ENCODE results near the gene BLZF1.

Gene BLZF1

DNA sequence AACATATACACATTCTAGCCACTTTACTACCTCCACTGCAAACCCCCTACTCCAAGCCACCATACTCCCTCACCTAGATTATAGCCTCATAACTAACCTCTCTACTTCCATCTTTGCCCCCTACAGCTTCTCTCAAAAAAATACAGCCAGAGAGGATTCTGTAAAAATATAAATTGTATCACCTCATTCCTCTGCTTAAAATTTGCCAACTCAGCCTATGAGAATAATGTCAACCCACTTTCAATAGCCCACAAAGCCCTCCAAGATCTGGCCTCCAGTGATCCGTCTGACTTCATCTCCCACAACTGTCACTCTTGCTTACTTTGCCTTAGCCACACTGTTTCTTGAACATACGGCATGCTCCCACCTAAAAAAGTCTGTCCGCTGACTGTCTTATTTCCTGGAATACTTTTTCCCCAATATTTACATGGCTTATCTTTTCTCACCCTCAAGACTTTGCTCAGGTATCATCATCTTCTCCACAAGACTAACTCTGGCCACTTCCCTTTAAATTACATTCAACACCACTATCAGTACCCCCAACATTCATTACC is 21.9 kb upstream of the BLZF1 start:
- no peak for ATAC-seq

DNA sequence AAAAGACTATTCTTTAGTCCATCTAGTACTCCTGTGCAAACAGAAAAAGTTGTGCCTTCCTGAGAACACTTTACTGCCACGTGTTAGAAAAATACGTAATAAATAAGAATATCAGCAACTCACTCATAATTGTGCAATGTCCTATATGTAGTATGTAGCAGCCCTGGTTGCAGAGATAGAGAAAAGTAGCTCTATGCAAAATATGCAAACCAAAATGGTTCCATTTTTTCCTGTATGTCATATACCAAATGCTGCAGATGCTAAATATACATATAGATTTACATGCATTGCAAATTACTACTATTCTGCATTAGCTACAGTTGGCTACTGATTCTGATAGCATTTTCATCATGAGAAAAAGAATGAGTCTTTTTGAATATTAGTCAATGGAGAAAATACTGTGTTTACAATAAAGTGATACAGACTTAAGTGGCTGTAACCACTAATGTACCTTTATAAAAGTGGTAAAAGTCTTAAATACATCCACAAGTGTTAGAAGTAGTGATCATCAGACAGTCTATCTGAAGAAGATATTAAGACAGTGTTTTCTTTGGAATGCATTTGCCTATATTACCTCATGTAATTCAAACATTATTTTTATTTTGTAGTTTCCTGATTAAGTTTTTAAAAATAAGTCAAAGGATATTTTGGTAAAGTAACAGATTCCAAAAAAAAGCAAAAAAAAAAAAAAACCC is 20.2 kb upstream of the BLZF1 start:
- ATAC-seq: no peak
- TF ChIP-seq ARNTL (CRISPR knock-in tag; IDR thresholded peaks at IDR 0.05; ENCODE audit: borderline replicate concordance, low read depth) (no peak), CSDC2 (CRISPR knock-in tag; IDR thresholded peaks at IDR 0.05) (no peak), GLIS3 (CRISPR knock-in tag; IDR thresholded peaks at IDR 0.05) (no peak), ZFP30 (CRISPR knock-in tag; IDR thresholded peaks at IDR 0.05) (no peak), ZNF70 (CRISPR knock-in tag; IDR thresholded peaks at IDR 0.05) (no peak), OSR1 (CRISPR knock-in tag; IDR thresholded peaks at IDR 0.05) (no peak), SNAI2 (CRISPR knock-in tag; IDR thresholded peaks at IDR 0.05) (no peak), TCF4 (CRISPR knock-in tag; IDR thresholded peaks at IDR 0.05; ENCODE audit: borderline replicate concordance) (no peak), RARB (CRISPR knock-in tag; IDR thresholded peaks at IDR 0.05) (no peak)
- TF ChIP-seq, protein P1, sequence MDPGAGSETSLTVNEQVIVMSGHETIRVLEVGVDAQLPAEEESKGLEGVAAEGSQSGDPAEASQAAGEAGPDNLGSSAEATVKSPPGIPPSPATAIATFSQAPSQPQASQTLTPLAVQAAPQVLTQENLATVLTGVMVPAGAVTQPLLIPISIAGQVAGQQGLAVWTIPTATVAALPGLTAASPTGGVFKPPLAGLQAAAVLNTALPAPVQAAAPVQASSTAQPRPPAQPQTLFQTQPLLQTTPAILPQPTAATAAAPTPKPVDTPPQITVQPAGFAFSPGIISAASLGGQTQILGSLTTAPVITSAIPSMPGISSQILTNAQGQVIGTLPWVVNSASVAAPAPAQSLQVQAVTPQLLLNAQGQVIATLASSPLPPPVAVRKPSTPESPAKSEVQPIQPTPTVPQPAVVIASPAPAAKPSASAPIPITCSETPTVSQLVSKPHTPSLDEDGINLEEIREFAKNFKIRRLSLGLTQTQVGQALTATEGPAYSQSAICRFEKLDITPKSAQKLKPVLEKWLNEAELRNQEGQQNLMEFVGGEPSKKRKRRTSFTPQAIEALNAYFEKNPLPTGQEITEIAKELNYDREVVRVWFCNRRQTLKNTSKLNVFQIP (CRISPR knock-in tag; IDR thresholded peaks at IDR 0.05; ENCODE audit: borderline replicate concordance, low read depth): no peak
- TF ChIP-seq, protein P2, sequence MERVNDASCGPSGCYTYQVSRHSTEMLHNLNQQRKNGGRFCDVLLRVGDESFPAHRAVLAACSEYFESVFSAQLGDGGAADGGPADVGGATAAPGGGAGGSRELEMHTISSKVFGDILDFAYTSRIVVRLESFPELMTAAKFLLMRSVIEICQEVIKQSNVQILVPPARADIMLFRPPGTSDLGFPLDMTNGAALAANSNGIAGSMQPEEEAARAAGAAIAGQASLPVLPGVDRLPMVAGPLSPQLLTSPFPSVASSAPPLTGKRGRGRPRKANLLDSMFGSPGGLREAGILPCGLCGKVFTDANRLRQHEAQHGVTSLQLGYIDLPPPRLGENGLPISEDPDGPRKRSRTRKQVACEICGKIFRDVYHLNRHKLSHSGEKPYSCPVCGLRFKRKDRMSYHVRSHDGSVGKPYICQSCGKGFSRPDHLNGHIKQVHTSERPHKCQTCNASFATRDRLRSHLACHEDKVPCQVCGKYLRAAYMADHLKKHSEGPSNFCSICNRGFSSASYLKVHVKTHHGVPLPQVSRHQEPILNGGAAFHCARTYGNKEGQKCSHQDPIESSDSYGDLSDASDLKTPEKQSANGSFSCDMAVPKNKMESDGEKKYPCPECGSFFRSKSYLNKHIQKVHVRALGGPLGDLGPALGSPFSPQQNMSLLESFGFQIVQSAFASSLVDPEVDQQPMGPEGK (CRISPR knock-in tag; IDR thresholded peaks at IDR 0.05; ENCODE audit: borderline replicate concordance): no peak
- TF ChIP-seq, protein P3, sequence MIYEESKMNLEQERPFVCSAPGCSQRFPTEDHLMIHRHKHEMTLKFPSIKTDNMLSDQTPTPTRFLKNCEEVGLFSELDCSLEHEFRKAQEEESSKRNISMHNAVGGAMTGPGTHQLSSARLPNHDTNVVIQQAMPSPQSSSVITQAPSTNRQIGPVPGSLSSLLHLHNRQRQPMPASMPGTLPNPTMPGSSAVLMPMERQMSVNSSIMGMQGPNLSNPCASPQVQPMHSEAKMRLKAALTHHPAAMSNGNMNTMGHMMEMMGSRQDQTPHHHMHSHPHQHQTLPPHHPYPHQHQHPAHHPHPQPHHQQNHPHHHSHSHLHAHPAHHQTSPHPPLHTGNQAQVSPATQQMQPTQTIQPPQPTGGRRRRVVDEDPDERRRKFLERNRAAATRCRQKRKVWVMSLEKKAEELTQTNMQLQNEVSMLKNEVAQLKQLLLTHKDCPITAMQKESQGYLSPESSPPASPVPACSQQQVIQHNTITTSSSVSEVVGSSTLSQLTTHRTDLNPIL (CRISPR knock-in tag; IDR thresholded peaks at IDR 0.05; ENCODE audit: low read depth): no peak
- TF ChIP-seq, protein P4, sequence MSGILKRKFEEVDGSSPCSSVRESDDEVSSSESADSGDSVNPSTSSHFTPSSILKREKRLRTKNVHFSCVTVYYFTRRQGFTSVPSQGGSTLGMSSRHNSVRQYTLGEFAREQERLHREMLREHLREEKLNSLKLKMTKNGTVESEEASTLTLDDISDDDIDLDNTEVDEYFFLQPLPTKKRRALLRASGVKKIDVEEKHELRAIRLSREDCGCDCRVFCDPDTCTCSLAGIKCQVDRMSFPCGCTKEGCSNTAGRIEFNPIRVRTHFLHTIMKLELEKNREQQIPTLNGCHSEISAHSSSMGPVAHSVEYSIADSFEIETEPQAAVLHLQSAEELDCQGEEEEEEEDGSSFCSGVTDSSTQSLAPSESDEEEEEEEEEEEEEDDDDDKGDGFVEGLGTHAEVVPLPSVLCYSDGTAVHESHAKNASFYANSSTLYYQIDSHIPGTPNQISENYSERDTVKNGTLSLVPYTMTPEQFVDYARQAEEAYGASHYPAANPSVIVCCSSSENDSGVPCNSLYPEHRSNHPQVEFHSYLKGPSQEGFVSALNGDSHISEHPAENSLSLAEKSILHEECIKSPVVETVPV (CRISPR knock-in tag; IDR thresholded peaks at IDR 0.05): no peak

More for the DNA sequence above, 21.9 kb upstream of the BLZF1 start:
- no peak for TF ChIP-seq ISL1 (CRISPR knock-in tag; IDR thresholded peaks at IDR 0.05)
- no peak for TF ChIP-seq ZNF8 (CRISPR knock-in tag; IDR thresholded peaks at IDR 0.05)
- no peak for TF ChIP-seq OSR1 (CRISPR knock-in tag; IDR thresholded peaks at IDR 0.05)
- no peak for TF ChIP-seq TOX (CRISPR knock-in tag; IDR thresholded peaks at IDR 0.05; ENCODE audit: borderline replicate concordance)
- no peak for TF ChIP-seq ESRRG (CRISPR knock-in tag; IDR thresholded peaks at IDR 0.05)
- TF ChIP-seq GLIS3 (CRISPR knock-in tag; IDR thresholded peaks at IDR 0.05): no peak
- no peak for TF ChIP-seq ZNF70 (CRISPR knock-in tag; IDR thresholded peaks at IDR 0.05)
- TF ChIP-seq CSDC2 (CRISPR knock-in tag; IDR thresholded peaks at IDR 0.05): no peak
- no peak for TF ChIP-seq ZFP30 (CRISPR knock-in tag; IDR thresholded peaks at IDR 0.05)
- TF ChIP-seq TCF4 (CRISPR knock-in tag; IDR thresholded peaks at IDR 0.05; ENCODE audit: borderline replicate concordance): no peak
- TF ChIP-seq, protein P3 (CRISPR knock-in tag; IDR thresholded peaks at IDR 0.05; ENCODE audit: low read depth): no peak
- no peak for TF ChIP-seq ZNF565 (CRISPR knock-in tag; conservative IDR thresholded peaks at IDR 0.05; ENCODE audit: low read depth)
- TF ChIP-seq, protein P2 (CRISPR knock-in tag; IDR thresholded peaks at IDR 0.05; ENCODE audit: borderline replicate concordance): no peak
- no peak for TF ChIP-seq BACH2 (CRISPR knock-in tag; IDR thresholded peaks at IDR 0.05; ENCODE audit: borderline replicate concordance)
- TF ChIP-seq, protein P5, sequence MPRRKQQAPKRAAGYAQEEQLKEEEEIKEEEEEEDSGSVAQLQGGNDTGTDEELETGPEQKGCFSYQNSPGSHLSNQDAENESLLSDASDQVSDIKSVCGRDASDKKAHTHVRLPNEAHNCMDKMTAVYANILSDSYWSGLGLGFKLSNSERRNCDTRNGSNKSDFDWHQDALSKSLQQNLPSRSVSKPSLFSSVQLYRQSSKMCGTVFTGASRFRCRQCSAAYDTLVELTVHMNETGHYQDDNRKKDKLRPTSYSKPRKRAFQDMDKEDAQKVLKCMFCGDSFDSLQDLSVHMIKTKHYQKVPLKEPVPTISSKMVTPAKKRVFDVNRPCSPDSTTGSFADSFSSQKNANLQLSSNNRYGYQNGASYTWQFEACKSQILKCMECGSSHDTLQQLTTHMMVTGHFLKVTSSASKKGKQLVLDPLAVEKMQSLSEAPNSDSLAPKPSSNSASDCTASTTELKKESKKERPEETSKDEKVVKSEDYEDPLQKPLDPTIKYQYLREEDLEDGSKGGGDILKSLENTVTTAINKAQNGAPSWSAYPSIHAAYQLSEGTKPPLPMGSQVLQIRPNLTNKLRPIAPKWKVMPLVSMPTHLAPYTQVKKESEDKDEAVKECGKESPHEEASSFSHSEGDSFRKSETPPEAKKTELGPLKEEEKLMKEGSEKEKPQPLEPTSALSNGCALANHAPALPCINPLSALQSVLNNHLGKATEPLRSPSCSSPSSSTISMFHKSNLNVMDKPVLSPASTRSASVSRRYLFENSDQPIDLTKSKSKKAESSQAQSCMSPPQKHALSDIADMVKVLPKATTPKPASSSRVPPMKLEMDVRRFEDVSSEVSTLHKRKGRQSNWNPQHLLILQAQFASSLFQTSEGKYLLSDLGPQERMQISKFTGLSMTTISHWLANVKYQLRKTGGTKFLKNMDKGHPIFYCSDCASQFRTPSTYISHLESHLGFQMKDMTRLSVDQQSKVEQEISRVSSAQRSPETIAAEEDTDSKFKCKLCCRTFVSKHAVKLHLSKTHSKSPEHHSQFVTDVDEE (CRISPR knock-in tag; IDR thresholded peaks at IDR 0.05): no peak
- TF ChIP-seq PPARA (CRISPR knock-in tag; IDR thresholded peaks at IDR 0.05; ENCODE audit: borderline replicate concordance): no peak
- no peak for TF ChIP-seq ZFP3 (CRISPR knock-in tag; IDR thresholded peaks at IDR 0.05)
- TF ChIP-seq, protein P1 (CRISPR knock-in tag; IDR thresholded peaks at IDR 0.05; ENCODE audit: borderline replicate concordance, low read depth): no peak
- no peak for TF ChIP-seq ZC3H10 (CRISPR knock-in tag; IDR thresholded peaks at IDR 0.05)
- TF ChIP-seq RARB (CRISPR knock-in tag; IDR thresholded peaks at IDR 0.05): no peak
